H9 (cell line): ENCODE results near the gene MRPS33. TPM values are rescaled to one million over a fixed set of nuclear protein-coding genes. Genes with fewer than 3 reads are reported as not detected.

Experiments
- DNase-seq: peaks from one replicate; pipeline ENCODE4 v3.0.0-alpha.2; 2017
- H2AFZ ChIP-seq: one replicate; pipeline ENCODE4 v1.6.1; 2013; ENCODE audit warnings: mild to moderate bottlenecking, low read length, control low read depth, moderate library complexity
- H2AK5ac ChIP-seq: 2 replicates; pipeline ENCODE4 v1.6.1; 2013; ENCODE audit warnings: low read length, control low read depth, mixed read lengths; ENCODE audit not compliant: insufficient read length
- H2BK120ac ChIP-seq: one replicate; pipeline ENCODE4 v1.6.1; 2013; ENCODE audit warnings: low read depth, mild to moderate bottlenecking, low read length, control low read depth, inconsistent platforms; ENCODE audit not compliant: poor library complexity, severe bottlenecking
- H2BK12ac ChIP-seq: 2 replicates; pipeline ENCODE4 v1.6.1; 2013; ENCODE audit warnings: low read length, control low read depth, mixed read lengths, low read depth; ENCODE audit not compliant: insufficient read length
- H2BK15ac ChIP-seq: 2 replicates; pipeline ENCODE4 v1.6.1; 2013; ENCODE audit warnings: low read depth, low read length, control low read depth
- H2BK20ac ChIP-seq: one replicate; pipeline ENCODE4 v1.6.1; 2013; ENCODE audit warnings: low read depth, mild to moderate bottlenecking, low read length, control low read depth, inconsistent platforms; ENCODE audit not compliant: poor library complexity, severe bottlenecking
- H2BK5ac ChIP-seq: 2 replicates; pipeline ENCODE4 v1.6.1; 2013; ENCODE audit warnings: low read length, control low read depth, mixed read lengths; ENCODE audit not compliant: insufficient read length
- H3K14ac ChIP-seq: 2 replicates; pipeline ENCODE4 v1.6.1; 2013; ENCODE audit warnings: low read length, control low read depth; ENCODE audit not compliant: insufficient read depth
- H3K18ac ChIP-seq: 2 replicates; pipeline ENCODE4 v1.6.1; 2013; ENCODE audit warnings: low read depth, mild to moderate bottlenecking, mixed read lengths, low read length, control low read depth; ENCODE audit not compliant: insufficient read length
- H3K23ac ChIP-seq: 2 replicates; pipeline ENCODE4 v1.6.1; 2013; ENCODE audit warnings: low read length, control low read depth, mixed read lengths, low read depth; ENCODE audit not compliant: insufficient read length
- H3K23me2 ChIP-seq: 2 replicates; pipeline ENCODE4 v1.6.1; 2013; ENCODE audit warnings: low read depth, mild to moderate bottlenecking, mixed read lengths, low read length, control low read depth; ENCODE audit not compliant: insufficient read length, poor library complexity, severe bottlenecking
- H3K27ac ChIP-seq: 2 replicates; pipeline ENCODE4 v1.5.1; 2013; ENCODE audit warnings: low read length, control low read depth, mixed read lengths, low read depth; ENCODE audit not compliant: insufficient read length
- H3K27me3 ChIP-seq: 2 replicates; pipeline ENCODE4 v1.6.1; 2013; ENCODE audit warnings: low read length, control low read depth, inconsistent platforms; ENCODE audit not compliant: insufficient read depth
- H3K4ac ChIP-seq: 2 replicates; pipeline ENCODE4 v1.6.1; 2013; ENCODE audit warnings: low read depth, mild to moderate bottlenecking, control low read depth, inconsistent platforms, low read length, moderate library complexity
- H3K4me1 ChIP-seq: 2 replicates; pipeline ENCODE4 v1.6.1; 2013; ENCODE audit warnings: low read length, control low read depth, inconsistent platforms; ENCODE audit not compliant: insufficient read depth
- H3K4me2 ChIP-seq: 2 replicates; pipeline ENCODE4 v1.6.1; 2013; ENCODE audit warnings: low read length, control low read depth, mixed read lengths; ENCODE audit not compliant: insufficient read length, insufficient read depth
- H3K56ac ChIP-seq: 2 replicates; pipeline ENCODE4 v1.6.1; 2013; ENCODE audit warnings: low read depth, mild to moderate bottlenecking, mixed read lengths, low read length, control low read depth; ENCODE audit not compliant: insufficient read length
- H3K79me1 ChIP-seq: 2 replicates; pipeline ENCODE4 v1.6.1; 2013; ENCODE audit warnings: low read depth, mild to moderate bottlenecking, moderate library complexity, low read length, control low read depth, inconsistent platforms; ENCODE audit not compliant: insufficient read depth, poor library complexity, severe bottlenecking
- H3K79me2 ChIP-seq: 2 replicates; pipeline ENCODE4 v1.6.1; 2013; ENCODE audit warnings: low read length, control low read depth, inconsistent platforms; ENCODE audit not compliant: insufficient read depth
- H3K9ac ChIP-seq: 2 replicates; pipeline ENCODE4 v1.6.1; 2013; ENCODE audit warnings: low read length, control low read depth, mixed read lengths; ENCODE audit not compliant: insufficient read length; ENCODE audit errors: extremely low read depth
- H3K9me3 ChIP-seq: one replicate; pipeline ENCODE4 v1.6.1; 2013; ENCODE audit warnings: low read depth, low read length, inconsistent platforms; ENCODE audit not compliant: control insufficient read depth
- H3T11ph ChIP-seq: one replicate; pipeline ENCODE4 v1.6.1; 2013; ENCODE audit warnings: mild to moderate bottlenecking, low read length, control low read depth, inconsistent platforms
- H4K20me1 ChIP-seq: one replicate; pipeline ENCODE4 v1.6.1; 2013; ENCODE audit not compliant: control insufficient read depth, insufficient read length, insufficient read depth
- H4K5ac ChIP-seq: 2 replicates; pipeline ENCODE4 v1.6.1; 2013; ENCODE audit warnings: low read depth, mild to moderate bottlenecking, mixed read lengths, low read length, control low read depth; ENCODE audit not compliant: insufficient read length
- H4K8ac ChIP-seq: replicated peaks from 2 replicates; pipeline ENCODE4 v1.6.1; 2013; ENCODE audit warnings: low read length, control low read depth, mixed read lengths, low read depth; ENCODE audit not compliant: insufficient read length
- H4K91ac ChIP-seq: 2 replicates; pipeline ENCODE4 v1.6.1; 2013; ENCODE audit warnings: low read depth, mild to moderate bottlenecking, moderate library complexity, mixed read lengths, low read length, control low read depth; ENCODE audit not compliant: insufficient read length
- H3K27ac Mint-ChIP-seq, 3 experiments: 2 replicates in 2 of 3; 3 replicates in 1 of 3; pipeline ENCODE4 v1.8.0; 2020 to 2021; ENCODE audit warnings: mixed read lengths in 3 of 3, mild to moderate bottlenecking in 1 of 3, moderate library complexity in 1 of 3
- H3K27me3 Mint-ChIP-seq: 2 replicates; pipeline ENCODE4 v1.8.0; 2021; ENCODE audit warnings: low read depth, mild to moderate bottlenecking, moderate library complexity, mixed read lengths
- H3K36me3 Mint-ChIP-seq, 3 experiments: 2 replicates in 2 of 3; 3 replicates in 1 of 3; pipeline ENCODE4 v1.8.0; 2020 to 2021; ENCODE audit warnings: low read depth in 3 of 3, mixed read lengths in 3 of 3; ENCODE audit not compliant: insufficient read depth in 1 of 3
- H3K4me1 Mint-ChIP-seq, 2 experiments: 2 replicates each; pipeline ENCODE4 v1.8.0; 2020; ENCODE audit warnings: mixed read lengths in 2 of 2
- H3K4me3 Mint-ChIP-seq, 2 experiments: 2 replicates in 1 of 2; 3 replicates in 1 of 2; pipeline ENCODE4 v1.8.0; 2020 to 2021; ENCODE audit warnings: mild to moderate bottlenecking in 2 of 2, mixed read lengths in 2 of 2, moderate library complexity in 1 of 2
- H3K9me3 Mint-ChIP-seq, 2 experiments: 2 replicates in 1 of 2; 3 replicates in 1 of 2; pipeline ENCODE4 v1.8.0; 2020; ENCODE audit warnings: mild to moderate bottlenecking in 2 of 2, mixed read lengths in 2 of 2, moderate library complexity in 1 of 2
- CTCF ChIP-seq: fragments of 200-600 bp; sonication (generic); conservative IDR thresholded peaks from 3 replicates; pipeline ENCODE4 v1.8.0; 2021; ENCODE audit warnings: antibody characterized with exemption, mild to moderate bottlenecking
- WGBS: extraction: QIAGEN DNeasy Blood & Tissue Kit; methylation state at CpG from one replicate; pipeline ENCODE4 v1.1.7; 2013; ENCODE audit warnings: missing lambda C conversion rate, low lambda C conversion rate, mixed read lengths; ENCODE audit not compliant: insufficient read length; ENCODE audit errors: extremely low coverage; 5-methylcytosine and 5-hydroxymethylcytosine counted together
- total RNA-seq: library from RNA; stranded (reverse); gene quantifications from 2 replicates; pipeline ENCODE4 v1.2.1, GENCODE V29; 2021

The MRPS33 gene
- total RNA-seq, 1 experiment from 2014 or later, result 64.2 TPM

DNA sequence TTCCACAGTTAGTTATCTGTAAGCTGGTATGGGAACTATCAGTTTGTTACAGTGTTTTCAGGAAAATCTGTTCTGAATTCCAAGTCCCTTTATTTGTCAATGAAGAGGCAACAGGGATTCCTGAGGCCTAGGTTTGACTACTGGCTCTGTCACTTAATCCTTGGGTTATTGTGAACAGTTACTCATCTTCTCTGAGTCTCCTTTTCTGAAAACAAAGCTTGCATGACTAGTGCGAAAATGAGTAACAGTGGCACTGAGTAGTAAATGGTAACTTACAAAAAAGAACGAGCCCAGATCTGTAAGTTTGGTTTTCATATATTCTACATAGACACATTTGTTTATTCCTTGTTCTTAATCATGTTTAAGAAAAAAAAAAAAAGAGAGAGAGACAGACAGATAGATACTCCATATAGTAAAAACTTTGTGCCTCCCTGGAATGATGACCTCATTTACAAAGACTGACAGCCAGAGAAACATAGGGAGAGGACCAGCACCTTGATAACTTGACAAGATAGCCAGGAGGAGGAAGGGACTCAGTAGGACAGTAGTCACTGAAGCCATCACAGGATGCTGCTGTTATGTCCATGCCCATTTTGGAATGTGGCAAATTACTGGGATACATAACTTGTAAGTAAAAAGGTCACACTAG is 1.9 kb downstream of the MRPS33 start:
- no peaks in the 10 kb centered on the region for H3K27me3 ChIP-seq
- H4K20me1 ChIP-seq, result no peaks in the 10 kb centered on the region
- peaks cover 9% of the 10 kb centered on the region for H3K27me3 Mint-ChIP-seq
- peaks cover 6 to 7% of the 10 kb centered on the region in 2 experiments; a peak in 2 of 5 replicates for H3K9me3 Mint-ChIP-seq
- DNase-seq, result no peak
- H3K14ac ChIP-seq, result no peak overlapping the region
- H3K36me3 Mint-ChIP-seq, result peaks cover 4 to 21% (median 16%) of the 10 kb centered on the region in 3 experiments; a peak in 6 of 7 replicates
- H2BK15ac ChIP-seq, result no peak overlapping the region
- no peaks in the 10 kb centered on the region for H3K9me3 ChIP-seq
- no peak overlapping the region for H2BK120ac ChIP-seq
- H3K4me1 ChIP-seq, result no peaks in the 10 kb centered on the region
- peaks cover 7% of the 10 kb centered on the region for H3K23me2 ChIP-seq
- H4K5ac ChIP-seq, result no peak overlapping the region
- no peak overlapping the region for H3K56ac ChIP-seq
- H3T11ph ChIP-seq, result no peak overlapping the region
- H2AFZ ChIP-seq, result no peak overlapping the region
- H3K27ac Mint-ChIP-seq, result no peak overlapping the region
- H3K4me3 Mint-ChIP-seq, result peak overlapping the region; percentile 54 to 97; a peak in 4 of 5 replicates
- H3K4me1 Mint-ChIP-seq, result peaks cover 13 to 21% of the 10 kb centered on the region in 2 experiments
- no peak overlapping the region for H3K4me2 ChIP-seq
- no peak overlapping the region for H3K27ac ChIP-seq
- no peak overlapping the region for H4K91ac ChIP-seq
- TF ChIP-seq CTCF, result no peak
- H3K79me1 ChIP-seq, result no peaks in the 10 kb centered on the region
- H2AK5ac ChIP-seq, result no peak overlapping the region
- H4K8ac ChIP-seq, result no peak overlapping the region
- no peak overlapping the region for H3K4ac ChIP-seq
- no peak overlapping the region for H2BK20ac ChIP-seq
- no peak overlapping the region for H3K9ac ChIP-seq
- H3K23ac ChIP-seq, result no peak overlapping the region
- H2BK5ac ChIP-seq, result no peak overlapping the region
- no peak overlapping the region for H3K18ac ChIP-seq
- no CpG with 5 or more reads among the region's 2 CpGs for WGBS
- no peaks in the 10 kb centered on the region; the same call in 1 of the 2 replicates for H3K79me2 ChIP-seq
- H2BK12ac ChIP-seq, result no peak overlapping the region
